Endothelial cell of umbilical vein (primary cell): ENCODE data around the gene RIMBP2. TPM values are rescaled to one million over a fixed set of nuclear protein-coding genes. Genes with fewer than 3 reads are reported as not detected.

Source experiments
- BruUV-seq: library from RNA; stranded (reverse); fragments of 400-500 nt; replicated peaks from 2 replicates; lab custom pipeline; 2021; lab: Mats Ljungman, UMichigan
- CTCF ChIA-PET: fragments of 300-600, 350-600 bp; sonication (Branson Sonifier 250); formaldehyde crosslinking; loops from one replicate; lab custom pipeline; 2021; ENCODE audit warnings: antibody characterized with exemption, inconsistent platforms; lab: Charles Lee
- POLR2A ChIA-PET: fragments of 300-600, 350-600 bp; sonication (Branson Sonifier 250); formaldehyde crosslinking; loops from one replicate; lab custom pipeline; 2021; ENCODE audit warnings: antibody characterized with exemption, inconsistent platforms; lab: Charles Lee
- DNase-seq: peaks from one replicate; pipeline ENCODE4 v3.0.0-alpha.2; 2011; ENCODE audit warnings: low read depth, low spot score
- FAIRE-seq: peaks from 2 replicates; lab custom pipeline; 2011; peaks lifted over from hg19 to GRCh38; lab: Jason Lieb, UNC
- H2AFZ ChIP-seq: 2 replicates; pipeline ENCODE4 v1.6.0; 2012; ENCODE audit warnings: low read depth, low read length, control low read depth, inconsistent platforms
- H3K27ac ChIP-seq: 2 replicates; pipeline ENCODE4 v1.5.1; 2011; ENCODE audit warnings: low read depth, mild to moderate bottlenecking, control low read depth, low read length, moderate library complexity; ENCODE audit not compliant: insufficient read depth
- H3K27me3 ChIP-seq, 2 experiments: 2 replicates each; pipeline versions ENCODE4 v1.6.0 to v1.6.1; 2011; ENCODE audit warnings: low read length in 2 of 2, mixed read lengths in 1 of 2; ENCODE audit not compliant: control insufficient read depth in 2 of 2, insufficient read depth in 2 of 2
- H3K36me3 ChIP-seq, 2 experiments: 2 replicates in 1 of 2; 3 replicates in 1 of 2; pipeline ENCODE4 v1.5.1; 2011; ENCODE audit warnings: low read length in 2 of 2, mild to moderate bottlenecking in 1 of 2, moderate library complexity in 1 of 2; ENCODE audit not compliant: control insufficient read depth in 2 of 2, insufficient read depth in 2 of 2; ENCODE audit errors: extremely low read depth in 1 of 2
- H3K4me1 ChIP-seq: 3 replicates; pipeline ENCODE4 v1.5.1; 2011; ENCODE audit warnings: mild to moderate bottlenecking, low read length; ENCODE audit not compliant: control insufficient read depth, insufficient read depth; ENCODE audit errors: extremely low read depth
- H3K4me2 ChIP-seq: 2 replicates; pipeline ENCODE4 v1.6.1; 2011; ENCODE audit warnings: low read length, control low read depth, mixed read lengths; ENCODE audit not compliant: insufficient read depth
- H3K4me3 ChIP-seq, 3 experiments: fragments of 200-600 bp in 1 of 3; sonication (generic), shearing (Covaris generic) in 1 of 3; replicated peaks in 1 of 3; 2 replicates each; pipeline ENCODE4 v1.5.1; 2011 to 2016; ENCODE audit warnings: control low read depth in 3 of 3, low read length in 3 of 3, mild to moderate bottlenecking in 2 of 3, inconsistent platforms in 1 of 3, low read depth in 1 of 3, moderate library complexity in 1 of 3; ENCODE audit not compliant: insufficient read depth in 1 of 3
- H3K79me2 ChIP-seq: 2 replicates; pipeline ENCODE4 v1.6.0; 2012; ENCODE audit warnings: low read length, inconsistent platforms; ENCODE audit not compliant: control insufficient read depth, insufficient read depth
- H3K9ac ChIP-seq: replicated peaks from 2 replicates; pipeline ENCODE3; 2011; ENCODE audit warnings: low read length, control low read depth; ENCODE audit not compliant: insufficient read depth; ENCODE audit errors: extremely low read depth
- H3K9me1 ChIP-seq: replicated peaks from 3 replicates; pipeline ENCODE4 v1.6.0; 2011; ENCODE audit warnings: mild to moderate bottlenecking, low read length; ENCODE audit not compliant: control insufficient read depth, insufficient read depth; ENCODE audit errors: extremely low read depth
- H3K9me3 ChIP-seq: replicated peaks from 2 replicates; pipeline ENCODE4 v1.5.1; 2012; ENCODE audit warnings: low read length, inconsistent platforms; ENCODE audit not compliant: control insufficient read depth, insufficient read depth
- H4K20me1 ChIP-seq: replicated peaks from 2 replicates; pipeline ENCODE3; 2011; ENCODE audit warnings: mild to moderate bottlenecking, low read length; ENCODE audit not compliant: control insufficient read depth, insufficient read depth; ENCODE audit errors: extremely low read depth
- CTCF ChIP-seq, 2 donors: IDR thresholded peaks; 1 replicate in 1 of 2; 2 replicates in 1 of 2; pipeline ENCODE4 v1.5.1; 2011; ENCODE audit warnings: low read length in 2 of 2, mild to moderate bottlenecking in 2 of 2, moderate library complexity in 2 of 2, control low read depth in 1 of 2, inconsistent platforms in 1 of 2, low read depth in 1 of 2; ENCODE audit not compliant: insufficient read depth in 1 of 2; ENCODE audit errors: extremely low read depth in 1 of 2
- EZH2 ChIP-seq: IDR thresholded peaks from 2 replicates; pipeline ENCODE4 v1.6.1; 2012; ENCODE audit warnings: borderline replicate concordance, low read depth, mild to moderate bottlenecking, moderate library complexity, low read length, inconsistent platforms; ENCODE audit not compliant: severe bottlenecking
- GATA2 ChIP-seq: IDR thresholded peaks from 2 replicates; pipeline ENCODE4 v1.7.0; 2011; ENCODE audit warnings: low read depth, mild to moderate bottlenecking, moderate library complexity, mixed read lengths, low read length; ENCODE audit not compliant: insufficient read length, insufficient read depth
- MAX ChIP-seq: IDR thresholded peaks from 2 replicates; pipeline ENCODE4 v1.6.1; 2011; ENCODE audit not compliant: insufficient read depth, insufficient read length
- MYC ChIP-seq: IDR thresholded peaks from one replicate; pipeline ENCODE4 v1.6.1; 2011; ENCODE audit warnings: mild to moderate bottlenecking, low read depth, low read length
- POLR2AphosphoS5 ChIP-seq: IDR thresholded peaks from 2 replicates; pipeline ENCODE4 v1.6.1; 2012; ENCODE audit warnings: low read depth, mild to moderate bottlenecking, control low read depth, low read length, moderate library complexity; ENCODE audit not compliant: insufficient read depth
- dilution Hi-C: fragments of 300-500 bp; cut with MboI; formaldehyde crosslinking; loops from one replicate; pipeline ENCODE4 v1.15.0; 2019; ENCODE audit warnings: low sequenced_read_pairs; ENCODE audit not compliant: extremely low pct_ligation_motif_present
- intact Hi-C: fragments of 100-400 bp; cut with micrococcal nuclease; formaldehyde crosslinking; loops from one replicate; pipeline ENCODE4 v1.10.0; 2022
- polyA plus RNA-seq, 4 experiments: library from polyadenylated mRNA; depleted of rRNA in 3 of 4; stranded (reverse) in 3 of 4; unstranded in 1 of 4; fragments of >200 nt; gene quantifications; 2 replicates each; pipeline versions ENCODE4 v1.2.1 to v1.2.3, GENCODE V29; 2011 to 2012; ENCODE audit warnings: missing spikeins in 1 of 4
- total RNA-seq: library from RNA; stranded (reverse); gene quantifications from 2 replicates; pipeline ENCODE4 v1.2.3, GENCODE V29; 2021

Gene RIMBP2
- total and polyA plus RNA-seq, 2 donors (not counting 3 experiments of a cell fraction or from before 2014, with no cell fraction given) = 0.04 TPM; not detected in 1

- Histone ChIP-seq H3K4me3 (no peak overlapping the region), H3K9ac (no peak overlapping the region), H3K9me1 (no peaks in the 10 kb centered on the region), H3K36me3 (no peaks in the 10 kb centered on the region), H3K4me1 (no peaks in the 10 kb centered on the region), H2AFZ (no peak overlapping the region), H3K27ac (no peak overlapping the region), H3K79me2 (no peaks in the 10 kb centered on the region), H3K4me2 (no peak overlapping the region), H3K9me3 (peaks cover 6% of the 10 kb centered on the region), H4K20me1 (no peaks in the 10 kb centered on the region), H3K27me3 (no peaks in the 10 kb centered on the region)
- intact Hi-C loops (no loop called here), dilution Hi-C loops (no loop called here)
- FAIRE-seq (no peak), DNase-seq (no peak)
- no peak for TF ChIP-seq MAX
- TF ChIP-seq GATA2 = no peak
- no peak for TF ChIP-seq MYC
- no peak for TF ChIP-seq POLR2AphosphoS5
- no peak for TF ChIP-seq EZH2
- TF ChIP-seq CTCF (IDR thresholded peaks at IDR 0.05; ENCODE audit: extremely low read depth in 1 of 2, insufficient read depth in 1 of 2, low read depth in 1 of 2, low read length in 2 of 2) = no peak
- BruUV-seq = no TSS peak
- POLR2A ChIA-PET = no interaction called here
- CTCF ChIA-PET = no interaction called here
Observed at GRCh38 chr12:130447655-130447965, 268.5 kb downstream of the RIMBP2 start.
